GM06990 (cell line): ENCODE measurements around the gene RYR1.
"Not testable (repeated sequence)": the region's sequence is repeated elsewhere in the genome, so short reads cannot be mapped to it uniquely, and the experiment has no call there.

Experiments used
- DNase-seq: peaks from one replicate; pipeline ENCODE4 v3.0.0-alpha.2; 2011; ENCODE audit not compliant: insufficient read length; ENCODE audit errors: extremely low read depth
- H3K27me3 ChIP-seq: replicated peaks from 2 replicates; pipeline ENCODE4 v1.6.0; 2011; ENCODE audit warnings: low read length; ENCODE audit not compliant: control insufficient read depth, insufficient read depth
- H3K36me3 ChIP-seq: 2 replicates; pipeline ENCODE4 v1.5.1; 2011; ENCODE audit warnings: low read length; ENCODE audit not compliant: control insufficient read depth, insufficient read depth
- H3K4me3 ChIP-seq: replicated peaks from 2 replicates; pipeline ENCODE4 v1.5.1; 2011; ENCODE audit warnings: low read depth, mild to moderate bottlenecking, control low read depth, low read length
- TF ChIP-seq, protein P1 (sequence below): IDR thresholded peaks from 2 replicates; pipeline ENCODE4 v1.5.1; 2011; ENCODE audit warnings: low read length, control low read depth, mild to moderate bottlenecking, inconsistent platforms; ENCODE audit not compliant: insufficient read depth, poor library complexity, severe bottlenecking

Gene RYR1

DNA sequence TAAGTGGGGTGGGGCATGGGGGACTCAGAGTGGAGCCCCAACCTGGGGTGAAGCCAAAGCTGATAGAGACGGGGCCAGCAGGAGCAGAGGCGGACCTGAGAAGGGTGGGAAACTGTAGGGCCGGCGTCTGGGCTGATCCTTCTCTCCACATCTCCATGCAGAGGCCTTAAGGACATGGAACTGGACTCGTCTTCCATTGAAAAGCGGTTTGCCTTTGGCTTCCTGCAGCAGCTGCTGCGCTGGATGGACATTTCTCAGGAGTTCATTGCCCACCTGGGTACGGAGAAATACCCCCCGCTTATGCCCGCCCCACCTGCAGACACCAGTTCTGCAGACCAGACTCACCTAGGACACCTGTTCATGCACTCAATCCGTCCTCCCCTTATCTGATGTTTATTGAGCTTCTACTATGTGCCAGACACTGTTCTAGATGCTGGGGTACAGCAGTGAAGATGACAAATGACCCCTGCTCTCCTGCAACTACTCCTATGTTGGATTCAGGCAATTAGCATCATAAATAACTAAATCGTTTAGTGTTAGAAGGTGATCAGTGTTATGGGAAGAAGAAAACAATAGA, 74.1 kb downstream of the RYR1 start:
- TF ChIP-seq, protein P1, sequence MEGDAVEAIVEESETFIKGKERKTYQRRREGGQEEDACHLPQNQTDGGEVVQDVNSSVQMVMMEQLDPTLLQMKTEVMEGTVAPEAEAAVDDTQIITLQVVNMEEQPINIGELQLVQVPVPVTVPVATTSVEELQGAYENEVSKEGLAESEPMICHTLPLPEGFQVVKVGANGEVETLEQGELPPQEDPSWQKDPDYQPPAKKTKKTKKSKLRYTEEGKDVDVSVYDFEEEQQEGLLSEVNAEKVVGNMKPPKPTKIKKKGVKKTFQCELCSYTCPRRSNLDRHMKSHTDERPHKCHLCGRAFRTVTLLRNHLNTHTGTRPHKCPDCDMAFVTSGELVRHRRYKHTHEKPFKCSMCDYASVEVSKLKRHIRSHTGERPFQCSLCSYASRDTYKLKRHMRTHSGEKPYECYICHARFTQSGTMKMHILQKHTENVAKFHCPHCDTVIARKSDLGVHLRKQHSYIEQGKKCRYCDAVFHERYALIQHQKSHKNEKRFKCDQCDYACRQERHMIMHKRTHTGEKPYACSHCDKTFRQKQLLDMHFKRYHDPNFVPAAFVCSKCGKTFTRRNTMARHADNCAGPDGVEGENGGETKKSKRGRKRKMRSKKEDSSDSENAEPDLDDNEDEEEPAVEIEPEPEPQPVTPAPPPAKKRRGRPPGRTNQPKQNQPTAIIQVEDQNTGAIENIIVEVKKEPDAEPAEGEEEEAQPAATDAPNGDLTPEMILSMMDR: no peak
- no peaks in the 10 kb centered on the region; the same call in 1 of the 2 replicates for H3K27me3 ChIP-seq
- H3K36me3 ChIP-seq: no peaks in the 10 kb centered on the region

DNA sequence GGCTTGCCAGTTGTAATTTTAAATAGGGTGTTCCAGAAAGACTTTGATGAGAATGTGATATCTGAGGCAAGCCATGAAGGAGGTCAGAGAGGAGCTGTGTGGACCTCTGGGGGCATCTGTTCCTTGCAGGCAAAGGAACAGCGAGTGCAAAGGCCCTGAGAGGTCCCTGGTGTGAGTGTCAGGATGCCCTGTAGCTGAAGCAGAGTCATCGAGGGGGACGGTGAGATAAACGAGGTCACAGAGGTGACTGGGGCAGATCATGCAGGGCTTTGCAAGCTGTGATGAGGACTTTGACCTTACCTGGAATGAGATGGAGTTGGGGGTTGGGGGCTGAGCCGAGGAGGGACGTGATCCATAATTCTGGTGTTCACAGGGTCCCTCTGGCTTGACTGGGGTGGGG, 75.0 kb downstream of the RYR1 start:
- TF ChIP-seq, protein P1: no peak
- no peaks in the 10 kb centered on the region; the same call in 1 of the 2 replicates for H3K27me3 ChIP-seq

More for the DNA sequence above, 74.1 kb downstream of the RYR1 start:
- no peak overlapping the region for H3K4me3 ChIP-seq
- DNase-seq: no peak

GRCh38 chr19:38509027-38509426, 75.5 kb downstream of the RYR1 start:
- Histone ChIP-seq H3K27me3 (no peaks in the 10 kb centered on the region; the same call in 1 of the 2 replicates), H3K4me3 (no peak overlapping the region), H3K36me3 (no peaks in the 10 kb centered on the region)
- no peak for DNase-seq
- TF ChIP-seq, protein P1: no peak

More for the DNA sequence above, 75.0 kb downstream of the RYR1 start:
- Histone ChIP-seq H3K4me3 (no peak overlapping the region), H3K36me3 (no peaks in the 10 kb centered on the region)
- DNase-seq: no peak

- H3K36me3 ChIP-seq: no peaks in the 10 kb centered on the region
- no peak for DNase-seq
- TF ChIP-seq, protein P1: no peak
- H3K27me3 ChIP-seq: no peaks in the 10 kb centered on the region
- H3K4me3 ChIP-seq: no peak overlapping the region
These were observed 77.7 kb downstream of the RYR1 start for GRCh38 chr19:38511074-38511708.

GRCh38 chr19:38512277-38512676, 78.8 kb downstream of the RYR1 start:
- TF ChIP-seq, protein P1: no peak
- no peaks in the 10 kb centered on the region for H3K36me3 ChIP-seq
- no peaks in the 10 kb centered on the region for H3K27me3 ChIP-seq
- no peak overlapping the region for H3K4me3 ChIP-seq
- DNase-seq: no peak

DNA sequence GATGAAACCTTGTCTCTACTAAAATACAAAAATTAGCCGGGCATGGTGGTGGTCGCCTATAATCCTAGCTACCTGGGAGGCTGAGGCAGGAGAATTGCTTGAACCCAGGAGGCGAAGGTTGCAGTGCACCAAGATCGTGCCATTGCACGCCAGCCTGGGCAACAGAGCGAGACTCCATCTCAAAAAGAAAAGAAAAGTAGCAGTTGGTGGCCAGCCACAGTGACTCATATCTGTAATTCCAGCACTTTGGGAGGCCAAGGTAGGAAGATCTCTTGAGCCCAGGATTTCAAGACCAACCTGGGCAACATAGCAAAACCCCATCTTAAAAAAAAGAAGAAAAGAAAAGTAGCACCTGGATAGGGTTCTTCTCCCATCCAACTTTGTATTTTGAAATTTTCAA, 79.7 kb downstream of the RYR1 start:
- not testable (repeated sequence) for H3K36me3 ChIP-seq, DNase-seq, H3K4me3 ChIP-seq, H3K27me3 ChIP-seq
